Thoracic aorta (tissue), 2 donors: ENCODE data around the gene DAP3. TPM values are rescaled to one million over a fixed set of nuclear protein-coding genes. Genes with fewer than 3 reads are reported as not detected.

ENCODE experiments used
- ATAC-seq: fragments of 150-250 bp; one replicate; pipeline ENCODE4 v1.8.0; 2017; ENCODE audit warnings: low read depth; ENCODE audit not compliant: insufficient number of reproducible peaks, low FRiP score
- DNase-seq: peaks from one replicate; pipeline ENCODE4 v3.0.0-alpha.2; 2020; ENCODE audit warnings: low spot score
- H3K27ac ChIP-seq, 2 donors: fragments of 200-600 bp; sonication (generic); 1 replicate in 1 of 2; 2 replicates in 1 of 2; pipeline ENCODE4 v1.5.1; 2016; ENCODE audit warnings: mild to moderate bottlenecking in 2 of 2, moderate library complexity in 2 of 2
- H3K27me3 ChIP-seq: fragments of 200-600 bp; sonication (generic); replicated peaks from 2 replicates; pipeline ENCODE4 v1.6.0; 2016; ENCODE audit warnings: mild to moderate bottlenecking; ENCODE audit not compliant: insufficient read depth
- H3K36me3 ChIP-seq: fragments of 200-600 bp; sonication (generic); one replicate; pipeline ENCODE4 v1.5.1; 2016
- H3K4me1 ChIP-seq, 2 donors: fragments of 200-600 bp; sonication (generic); 1 replicate in 1 of 2; 2 replicates in 1 of 2; pipeline versions ENCODE4 v1.5.1 to v1.6.0; 2016; ENCODE audit warnings: low read depth in 2 of 2, mild to moderate bottlenecking in 1 of 2; ENCODE audit not compliant: control insufficient read depth in 1 of 2
- H3K4me3 ChIP-seq: fragments of 200-600 bp; sonication (generic); 2 replicates; pipeline ENCODE4 v1.5.1; 2016; ENCODE audit warnings: mild to moderate bottlenecking
- H3K9me3 ChIP-seq: fragments of 200-600 bp; sonication (generic); 2 replicates; pipeline ENCODE4 v1.5.1; 2016
- CTCF ChIP-seq: fragments of 200-600 bp; sonication (generic); IDR thresholded peaks from one replicate; pipeline ENCODE4 v1.5.1; 2019; ENCODE audit warnings: antibody characterized with exemption
- total RNA-seq, 2 donors: library from RNA; depleted of rRNA; stranded (reverse); fragments of >200 nt; gene quantifications; one replicate each; pipeline versions ENCODE4 v1.1.0 to v1.2.3, GENCODE V29; 2016

The DAP3 gene
- total RNA-seq, 2 donors from 2014 or later: 56.5 to 113 TPM

GRCh38 chr1:155646307-155646706, 42.6 kb upstream of the DAP3 start:
- Histone ChIP-seq H3K4me3 (no peak overlapping the region), H3K36me3 (no peaks in the 10 kb centered on the region), H3K27me3 (no peaks in the 10 kb centered on the region), H3K9me3 (peaks cover 5% of the 10 kb centered on the region), H3K4me1 (peaks cover 11 to 49% of the 10 kb centered on the region in 2 donors), H3K27ac (peak overlapping the region; percentile 61 to 73)
- DNase-seq: no peak
- no peak for TF ChIP-seq CTCF
- ATAC-seq: no peak

- Histone ChIP-seq H3K4me1 (peaks cover 11 to 55% of the 10 kb centered on the region in 2 donors), H3K36me3 (no peaks in the 10 kb centered on the region), H3K9me3 (no peaks in the 10 kb centered on the region), H3K27me3 (no peaks in the 10 kb centered on the region), H3K4me3 (peak overlapping the region; percentile 35), H3K27ac (peak overlapping the region; percentile 47 to 59)
- DNase-seq (no peak), ATAC-seq (peak; percentile 76)
- peak; percentile 55 for TF ChIP-seq CTCF
Measured at GRCh38 chr1:155648207-155649147, 40.4 kb upstream of the DAP3 start.

- ATAC-seq (no peak), DNase-seq (no peak)
- Histone ChIP-seq H3K9me3 (no peaks in the 10 kb centered on the region), H3K4me1 (peaks cover 11 to 51% of the 10 kb centered on the region in 2 donors), H3K4me3 (no peak overlapping the region), H3K36me3 (no peaks in the 10 kb centered on the region), H3K27me3 (no peaks in the 10 kb centered on the region), H3K27ac (no peak overlapping the region)
- TF ChIP-seq CTCF: no peak
Measured at GRCh38 chr1:155649676-155650075, 39.2 kb upstream of the DAP3 start.

- no peak overlapping the region for H3K27ac ChIP-seq
- no peak overlapping the region for H3K4me3 ChIP-seq
- H3K9me3 ChIP-seq: no peaks in the 10 kb centered on the region
- DNase-seq: no peak
- ATAC-seq: no peak
- H3K4me1 ChIP-seq: peaks cover 10 to 45% of the 10 kb centered on the region in 2 donors
- no peaks in the 10 kb centered on the region for H3K27me3 ChIP-seq
- no peaks in the 10 kb centered on the region for H3K36me3 ChIP-seq
- TF ChIP-seq CTCF: no peak
Measured at GRCh38 chr1:155650231-155650757, 38.6 kb upstream of the DAP3 start.

- no peak overlapping the region for H3K27ac ChIP-seq
Measured at GRCh38 chr1:155651861-155652661, 36.8 kb upstream of the DAP3 start.

More at GRCh38 chr1:155651861-155652661, 36.8 kb upstream of the DAP3 start:
- ATAC-seq (no peak), DNase-seq (no peak)
- no peaks in the 10 kb centered on the region for H3K36me3 ChIP-seq
- H3K4me3 ChIP-seq: peak overlapping the region; percentile 42
- peaks cover 0 to 27% of the 10 kb centered on the region in 2 donors for H3K4me1 ChIP-seq
- H3K27me3 ChIP-seq: no peaks in the 10 kb centered on the region
- no peaks in the 10 kb centered on the region for H3K9me3 ChIP-seq
- no peak for TF ChIP-seq CTCF
